PFSK-1 (cell line): ENCODE data around the gene SLC9A8.
A peak's percentile ranks its signal among the peaks of the same experiment; 100 is the strongest.

Experiments
- POLR2AphosphoS5 ChIP-seq: IDR thresholded peaks from 2 replicates; pipeline ENCODE4 v1.6.1; 2012; ENCODE audit warnings: low read depth, mild to moderate bottlenecking, control low read depth, low read length, moderate library complexity
- REST ChIP-seq, 2 experiments: IDR thresholded peaks; 2 replicates each; pipeline versions ENCODE4 v1.6.1 to v1.8.0; 2011 to 2012; ENCODE audit warnings: low read depth in 2 of 2, low read length in 2 of 2, control low read depth in 1 of 2, inconsistent platforms in 1 of 2, mild to moderate bottlenecking in 1 of 2, moderate library complexity in 1 of 2; ENCODE audit not compliant: insufficient read depth in 1 of 2
- TAF1 ChIP-seq: IDR thresholded peaks from 2 replicates; pipeline ENCODE4 v1.6.1; 2012; ENCODE audit warnings: low read length, control low read depth, borderline replicate concordance; ENCODE audit not compliant: insufficient read depth

DNA sequence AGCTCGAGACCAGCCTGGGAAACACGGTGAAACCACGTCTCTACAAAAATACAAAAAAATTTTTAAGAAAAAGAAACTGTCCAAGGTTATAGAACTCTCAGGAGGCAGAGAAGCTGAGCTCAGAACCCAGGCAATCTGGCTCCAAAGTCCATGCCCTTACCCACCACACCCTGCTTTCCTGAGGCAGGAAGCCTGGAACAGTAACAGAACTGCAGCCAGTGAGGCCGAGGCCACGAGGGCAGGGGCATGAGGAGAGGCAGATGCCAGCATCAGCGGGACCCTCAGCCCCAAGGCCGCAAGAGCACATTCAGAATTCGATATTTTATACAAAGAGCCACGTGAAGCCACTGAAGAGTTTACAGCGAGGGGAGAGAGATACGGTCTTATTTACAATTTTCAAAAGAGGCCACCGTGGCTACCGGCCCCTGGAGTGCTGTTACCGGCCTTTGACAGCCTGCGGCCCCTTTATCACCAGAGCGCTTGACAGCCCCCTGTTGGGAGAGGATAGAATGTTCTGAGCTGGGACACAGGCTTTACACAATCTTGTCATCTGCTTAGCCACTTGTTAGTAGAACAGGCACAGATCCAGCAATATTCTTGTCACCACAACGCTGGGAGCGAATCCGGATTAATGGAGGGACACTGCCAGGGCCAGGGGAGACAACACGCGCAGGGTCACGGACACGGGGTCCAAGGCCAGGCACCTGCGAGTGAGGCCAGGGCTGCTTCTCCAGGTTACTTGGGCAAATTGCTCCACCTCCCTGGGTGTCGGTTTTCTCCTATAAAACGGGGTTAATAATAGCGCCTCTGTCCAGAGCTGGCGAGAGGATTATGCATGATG lies 97.1 kb downstream of the SLC9A8 start:
- no peak for TF ChIP-seq TAF1
- TF ChIP-seq REST (IDR thresholded peaks at IDR 0.05; ENCODE audit: insufficient read depth in 1 of 2, low read depth in 2 of 2, low read length in 2 of 2), result no peak
- TF ChIP-seq POLR2AphosphoS5, result 0 out of 2 replicates have a peak, but pooled peaks have one; percentile 26
